D721Med (cell line): ENCODE results near the gene POP4.

Experiments
- DNase-seq: peaks from one replicate; pipeline ENCODE4 v3.0.0; 2011; ENCODE audit warnings: low spot score; ENCODE audit not compliant: insufficient read length
- FAIRE-seq: peaks from 2 replicates; lab custom pipeline; 2011; peaks lifted over from hg19 to GRCh38; lab: Jason Lieb, UNC
- CTCF ChIP-seq: IDR thresholded peaks from 2 replicates; pipeline ENCODE4 v1.5.1; 2012; ENCODE audit warnings: mild to moderate bottlenecking, control low read depth; ENCODE audit not compliant: insufficient read depth; ENCODE audit errors: missing control alignments

The POP4 gene

DNA sequence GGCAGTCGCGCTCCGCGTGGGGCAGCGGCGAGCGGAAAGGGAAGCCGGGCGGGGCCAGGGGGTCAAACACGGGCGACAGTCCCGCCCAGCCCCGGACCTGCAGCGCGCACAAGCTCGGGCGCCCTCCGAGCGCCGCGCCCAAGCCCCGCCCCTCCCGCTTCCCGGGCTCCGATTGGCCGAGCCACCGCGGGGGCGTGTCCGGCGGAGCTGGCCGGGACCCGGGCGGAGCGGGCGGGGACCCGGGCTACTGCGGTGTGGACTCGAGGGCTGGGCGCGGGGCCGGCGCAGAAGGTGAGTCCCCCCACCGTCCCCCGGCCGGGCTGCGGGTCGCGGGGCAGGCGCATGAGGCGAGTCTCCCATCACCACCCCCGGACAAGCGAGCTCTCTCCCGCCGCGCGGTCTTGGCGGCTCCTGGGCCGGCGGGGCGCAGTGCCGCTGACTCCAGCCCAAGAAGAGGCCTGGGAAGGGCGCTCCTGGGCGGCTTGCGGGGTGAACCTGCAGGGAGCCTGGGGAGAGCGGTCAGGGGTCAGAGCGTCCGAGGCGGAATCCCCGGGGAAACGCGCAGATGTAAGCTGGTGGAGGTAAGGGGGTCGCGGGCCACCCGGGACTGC is 59.2 kb downstream of the POP4 start, which contains the start of gene PLEKHF1:
Gene PLEKHF1 (plus strand): TSS at position 247 of the 611 bp plus-strand sequence. CDS start 8,379 bp downstream, outside the sequence.
- TF ChIP-seq CTCF: no peak
- DNase-seq (peak; percentile 87), FAIRE-seq (no peak)

DNA sequence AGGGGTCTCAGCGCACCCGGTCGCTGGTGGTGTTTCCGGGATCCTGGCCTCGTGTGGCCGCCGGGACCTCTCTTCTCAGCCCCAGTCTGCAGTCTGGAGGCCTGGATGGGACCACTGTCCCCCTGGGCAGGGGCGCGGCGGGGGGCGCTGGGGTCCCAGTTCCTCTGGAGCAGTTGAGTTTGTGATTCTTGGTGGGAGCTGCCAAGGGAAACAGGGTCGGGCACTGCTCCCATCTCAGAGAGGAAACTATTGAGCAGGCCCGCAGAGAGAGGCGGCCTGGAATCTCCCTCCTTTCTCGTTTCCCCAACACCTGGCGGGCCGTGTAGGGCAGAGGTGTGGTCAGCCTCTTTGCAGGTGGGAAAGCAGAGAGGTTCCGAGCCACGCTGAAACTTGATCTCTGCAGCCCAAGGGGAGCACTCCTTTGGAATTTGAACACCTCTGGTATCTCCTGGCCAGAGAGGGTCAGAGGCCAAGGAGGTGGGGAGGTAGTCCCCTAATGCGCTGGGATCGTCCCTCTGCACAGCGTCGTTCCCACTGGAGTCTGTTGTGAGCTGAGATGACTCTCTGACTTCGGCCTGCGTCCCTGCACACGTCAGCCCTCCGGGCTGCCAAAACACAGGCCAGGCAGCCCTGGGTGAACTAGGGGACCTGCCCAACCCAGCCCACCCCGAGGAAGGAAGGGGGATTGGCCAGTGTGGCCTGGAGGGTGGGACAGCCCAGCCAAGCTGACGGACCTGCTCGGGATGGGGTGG is 59.9 kb downstream of the POP4 start:
- DNase-seq (no peak), FAIRE-seq (no peak)
- no peak for TF ChIP-seq CTCF
